ENCODE data around the gene LMCD1.

LMCD1 gene

GRCh38 chr3:8503461-8503860, 1.8 kb downstream of the LMCD1 start:
- Histone ChIP-seq H3K4me3 (ENCODE audit: low read length) (no peak overlapping the region), H3K9me3 (ENCODE audit: low read length) (no peaks in the 10 kb centered on the region), H2AFZ (ENCODE audit: low read depth, low read length) (no peak overlapping the region), H3K4me1 (ENCODE audit: insufficient read depth, low read length) (peaks cover 41% of the 10 kb centered on the region), H3K36me3 (ENCODE audit: insufficient read depth, low read length) (no peaks in the 10 kb centered on the region), H3K27me3 (ENCODE audit: insufficient read depth, low read length) (no peaks in the 10 kb centered on the region)

GRCh38 chr3:8503871-8504610, 2.4 kb downstream of the LMCD1 start:
- no peak overlapping the region for H3K4me3 ChIP-seq (ENCODE audit: low read length)

GRCh38 chr3:8504611-8504973, 3.0 kb downstream of the LMCD1 start:
- no peaks in the 10 kb centered on the region for H3K36me3 ChIP-seq (ENCODE audit: insufficient read depth, low read length)
- H3K4me1 ChIP-seq (ENCODE audit: insufficient read depth, low read length) = peaks cover 30% of the 10 kb centered on the region
- H3K4me3 ChIP-seq (ENCODE audit: low read length) = no peak overlapping the region
- no peaks in the 10 kb centered on the region for H3K27me3 ChIP-seq (ENCODE audit: insufficient read depth, low read length)
- H2AFZ ChIP-seq (ENCODE audit: low read depth, low read length) = no peak overlapping the region
- no peaks in the 10 kb centered on the region for H3K9me3 ChIP-seq (ENCODE audit: low read length)

More at GRCh38 chr3:8503871-8504610, 2.4 kb downstream of the LMCD1 start:
- H2AFZ ChIP-seq (ENCODE audit: low read depth, low read length) = no peak overlapping the region
- no peaks in the 10 kb centered on the region for H3K36me3 ChIP-seq (ENCODE audit: insufficient read depth, low read length)
- peaks cover 35% of the 10 kb centered on the region for H3K4me1 ChIP-seq (ENCODE audit: insufficient read depth, low read length)
- H3K9me3 ChIP-seq (ENCODE audit: low read length) = no peaks in the 10 kb centered on the region
- no peaks in the 10 kb centered on the region for H3K27me3 ChIP-seq (ENCODE audit: insufficient read depth, low read length)

- Histone ChIP-seq H3K4me1 (ENCODE audit: insufficient read depth, low read length) (peaks cover 29% of the 10 kb centered on the region), H3K27me3 (ENCODE audit: insufficient read depth, low read length) (no peaks in the 10 kb centered on the region), H3K36me3 (ENCODE audit: insufficient read depth, low read length) (no peaks in the 10 kb centered on the region), H3K4me3 (ENCODE audit: low read length) (no peak overlapping the region), H3K9me3 (ENCODE audit: low read length) (no peaks in the 10 kb centered on the region), H2AFZ (ENCODE audit: low read depth, low read length) (no peak overlapping the region)
These were observed 4.0 kb downstream of the LMCD1 start for GRCh38 chr3:8505621-8506020.

GRCh38 chr3:8506571-8507061, 5.0 kb downstream of the LMCD1 start:
- H3K4me3 ChIP-seq (ENCODE audit: low read length) = no peak overlapping the region
- peaks cover 24% of the 10 kb centered on the region for H3K4me1 ChIP-seq (ENCODE audit: insufficient read depth, low read length)
- no peaks in the 10 kb centered on the region for H3K27me3 ChIP-seq (ENCODE audit: insufficient read depth, low read length)
- no peak overlapping the region for H2AFZ ChIP-seq (ENCODE audit: low read depth, low read length)
- H3K9me3 ChIP-seq (ENCODE audit: low read length) = no peaks in the 10 kb centered on the region
- H3K36me3 ChIP-seq (ENCODE audit: insufficient read depth, low read length) = no peaks in the 10 kb centered on the region

GRCh38 chr3:8507496-8507895, 5.9 kb downstream of the LMCD1 start:
- Histone ChIP-seq H3K36me3 (ENCODE audit: insufficient read depth, low read length) (no peaks in the 10 kb centered on the region), H3K27me3 (ENCODE audit: insufficient read depth, low read length) (no peaks in the 10 kb centered on the region), H3K4me3 (ENCODE audit: low read length) (no peak overlapping the region), H3K4me1 (ENCODE audit: insufficient read depth, low read length) (peaks cover 24% of the 10 kb centered on the region), H3K9me3 (ENCODE audit: low read length) (no peaks in the 10 kb centered on the region), H2AFZ (ENCODE audit: low read depth, low read length) (no peak overlapping the region)

GRCh38 chr3:8509961-8510360, 8.3 kb downstream of the LMCD1 start:
- Histone ChIP-seq H3K36me3 (ENCODE audit: insufficient read depth, low read length) (no peaks in the 10 kb centered on the region), H3K9me3 (ENCODE audit: low read length) (no peaks in the 10 kb centered on the region), H3K4me3 (ENCODE audit: low read length) (no peak overlapping the region), H3K27me3 (ENCODE audit: insufficient read depth, low read length) (no peaks in the 10 kb centered on the region), H3K4me1 (ENCODE audit: insufficient read depth, low read length) (peaks cover 21% of the 10 kb centered on the region), H2AFZ (ENCODE audit: low read depth, low read length) (no peak overlapping the region)

GRCh38 chr3:8512234-8512633, 10.6 kb downstream of the LMCD1 start:
- Histone ChIP-seq H3K36me3 (ENCODE audit: insufficient read depth, low read length) (no peaks in the 10 kb centered on the region), H3K27me3 (ENCODE audit: insufficient read depth, low read length) (no peaks in the 10 kb centered on the region), H2AFZ (ENCODE audit: low read depth, low read length) (no peak overlapping the region), H3K4me1 (ENCODE audit: insufficient read depth, low read length) (peaks cover 11% of the 10 kb centered on the region), H3K9me3 (ENCODE audit: low read length) (no peaks in the 10 kb centered on the region), H3K4me3 (ENCODE audit: low read length) (no peak overlapping the region)

GRCh38 chr3:8516047-8516661, 14.5 kb downstream of the LMCD1 start:
- Histone ChIP-seq H2AFZ (ENCODE audit: low read depth, low read length) (no peak overlapping the region), H3K27me3 (ENCODE audit: insufficient read depth, low read length) (no peaks in the 10 kb centered on the region), H3K36me3 (ENCODE audit: insufficient read depth, low read length) (no peaks in the 10 kb centered on the region), H3K9me3 (ENCODE audit: low read length) (no peaks in the 10 kb centered on the region), H3K4me3 (ENCODE audit: low read length) (no peak overlapping the region), H3K4me1 (ENCODE audit: insufficient read depth, low read length) (peaks cover 5% of the 10 kb centered on the region)

- Histone ChIP-seq H2AFZ (ENCODE audit: low read depth, low read length) (no peak overlapping the region), H3K4me1 (ENCODE audit: insufficient read depth, low read length) (peaks cover 5% of the 10 kb centered on the region), H3K36me3 (ENCODE audit: insufficient read depth, low read length) (no peaks in the 10 kb centered on the region), H3K9me3 (ENCODE audit: low read length) (no peaks in the 10 kb centered on the region), H3K27me3 (ENCODE audit: insufficient read depth, low read length) (no peaks in the 10 kb centered on the region), H3K4me3 (ENCODE audit: low read length) (no peak overlapping the region)
These were observed 15.2 kb downstream of the LMCD1 start for GRCh38 chr3:8516783-8517182.

- Histone ChIP-seq H3K36me3 (ENCODE audit: insufficient read depth, low read length) (no peaks in the 10 kb centered on the region), H3K27me3 (ENCODE audit: insufficient read depth, low read length) (no peaks in the 10 kb centered on the region), H3K4me3 (ENCODE audit: low read length) (no peak overlapping the region), H3K4me1 (ENCODE audit: insufficient read depth, low read length) (peaks cover 5% of the 10 kb centered on the region), H2AFZ (ENCODE audit: low read depth, low read length) (no peak overlapping the region), H3K9me3 (ENCODE audit: low read length) (no peaks in the 10 kb centered on the region)
These were observed 15.9 kb downstream of the LMCD1 start for GRCh38 chr3:8517487-8517886.

GRCh38 chr3:8518138-8518537, 16.5 kb downstream of the LMCD1 start:
- H3K4me1 ChIP-seq (ENCODE audit: insufficient read depth, low read length) = peaks cover 5% of the 10 kb centered on the region
- H2AFZ ChIP-seq (ENCODE audit: low read depth, low read length) = no peak overlapping the region
- H3K36me3 ChIP-seq (ENCODE audit: insufficient read depth, low read length) = no peaks in the 10 kb centered on the region
- H3K27me3 ChIP-seq (ENCODE audit: insufficient read depth, low read length) = no peaks in the 10 kb centered on the region
- H3K4me3 ChIP-seq (ENCODE audit: low read length) = no peak overlapping the region
- no peaks in the 10 kb centered on the region for H3K9me3 ChIP-seq (ENCODE audit: low read length)

GRCh38 chr3:8519156-8519555, 17.5 kb downstream of the LMCD1 start:
- Histone ChIP-seq H3K9me3 (ENCODE audit: low read length) (no peaks in the 10 kb centered on the region), H3K4me3 (ENCODE audit: low read length) (no peak overlapping the region), H2AFZ (ENCODE audit: low read depth, low read length) (no peak overlapping the region), H3K27me3 (ENCODE audit: insufficient read depth, low read length) (no peaks in the 10 kb centered on the region), H3K4me1 (ENCODE audit: insufficient read depth, low read length) (peaks cover 5% of the 10 kb centered on the region), H3K36me3 (ENCODE audit: insufficient read depth, low read length) (no peaks in the 10 kb centered on the region)

Measured in neuron (in vitro differentiated cells).